ENCODE data around the gene LRRC42.
"Not testable (repeated sequence)": the region's sequence is repeated elsewhere in the genome, so short reads cannot be mapped to it uniquely, and the experiment has no call there.

The LRRC42 gene

GRCh38 chr1:53968125-53968513 lies 22.0 kb downstream of the LRRC42 start:
- Mint-ChIP-seq H3K27ac (no peak overlapping the region), H3K9me3 (no peaks in the 10 kb centered on the region), H3K4me3 (no peak overlapping the region), H3K4me1 (no peaks in the 10 kb centered on the region), H3K27me3 (no peaks in the 10 kb centered on the region), H3K36me3 (peaks cover 34 to 44% of the 10 kb centered on the region in 2 donors)
- DNase-seq (no peak), ATAC-seq (replicated peaks) (no peak)

GRCh38 chr1:53969323-53969722 lies 23.2 kb downstream of the LRRC42 start:
- not testable (repeated sequence) for ATAC-seq (replicated peaks); H3K4me1 Mint-ChIP-seq; H3K4me3 Mint-ChIP-seq; H3K27ac Mint-ChIP-seq; H3K9me3 Mint-ChIP-seq; DNase-seq; H3K27me3 Mint-ChIP-seq
- H3K36me3 Mint-ChIP-seq, result peaks cover 28 to 36% of the 10 kb centered on the region in 2 donors

GRCh38 chr1:53971718-53972117 lies 25.6 kb downstream of the LRRC42 start:
- no peaks in the 10 kb centered on the region for H3K27me3 Mint-ChIP-seq
- H3K4me1 Mint-ChIP-seq, result no peaks in the 10 kb centered on the region
- H3K27ac Mint-ChIP-seq, result no peak overlapping the region
- peaks cover 27 to 37% of the 10 kb centered on the region in 2 donors for H3K36me3 Mint-ChIP-seq
- ATAC-seq (replicated peaks), result no peak
- no peaks in the 10 kb centered on the region for H3K9me3 Mint-ChIP-seq
- no peak for DNase-seq
- no peak overlapping the region for H3K4me3 Mint-ChIP-seq

GRCh38 chr1:53975861-53976260 lies 29.7 kb downstream of the LRRC42 start:
- DNase-seq (no peak), ATAC-seq (replicated peaks) (no peak)
- no peaks in the 10 kb centered on the region for H3K27me3 Mint-ChIP-seq
- no peak overlapping the region for H3K27ac Mint-ChIP-seq
- no peak overlapping the region for H3K4me3 Mint-ChIP-seq
- H3K4me1 Mint-ChIP-seq, result peaks cover 7 to 8% of the 10 kb centered on the region in 2 donors
- peaks cover 17 to 19% of the 10 kb centered on the region in 2 donors for H3K36me3 Mint-ChIP-seq
- no peaks in the 10 kb centered on the region for H3K9me3 Mint-ChIP-seq

- Mint-ChIP-seq H3K4me3 (no peak overlapping the region), H3K4me1 (peaks cover 7 to 8% of the 10 kb centered on the region in 2 donors), H3K9me3 (no peaks in the 10 kb centered on the region), H3K36me3 (peaks cover 5 to 8% of the 10 kb centered on the region in 2 donors), H3K27ac (no peak overlapping the region), H3K27me3 (peaks cover 6 to 10% of the 10 kb centered on the region in 2 donors)
- DNase-seq, result peak; percentile 6
- peak; percentile 71 to 80 for ATAC-seq (replicated peaks)
Observed at GRCh38 chr1:53979712-53980450, 33.7 kb downstream of the LRRC42 start.

- Mint-ChIP-seq H3K9me3 (no peaks in the 10 kb centered on the region), H3K36me3 (no peaks in the 10 kb centered on the region), H3K4me3 (no peak overlapping the region), H3K27me3 (peaks cover 6 to 10% of the 10 kb centered on the region in 2 donors), H3K4me1 (peaks cover 7 to 8% of the 10 kb centered on the region in 2 donors), H3K27ac (no peak overlapping the region)
- ATAC-seq (replicated peaks) (no peak), DNase-seq (no peak)
Observed at GRCh38 chr1:53981220-53981619, 35.1 kb downstream of the LRRC42 start.

GRCh38 chr1:53982034-53982762 lies 36.0 kb downstream of the LRRC42 start:
- no peak for DNase-seq
- peaks cover 7 to 8% of the 10 kb centered on the region in 2 donors for H3K4me1 Mint-ChIP-seq
- H3K27me3 Mint-ChIP-seq, result peaks cover 6 to 10% of the 10 kb centered on the region in 2 donors
- H3K36me3 Mint-ChIP-seq, result no peaks in the 10 kb centered on the region
- H3K27ac Mint-ChIP-seq, result no peak overlapping the region
- H3K9me3 Mint-ChIP-seq, result no peaks in the 10 kb centered on the region
- H3K4me3 Mint-ChIP-seq, result no peak overlapping the region
- no peak for ATAC-seq (replicated peaks)

- Mint-ChIP-seq H3K27ac (no peak overlapping the region), H3K9me3 (no peaks in the 10 kb centered on the region), H3K4me1 (peaks cover 7 to 8% of the 10 kb centered on the region in 2 donors), H3K36me3 (no peaks in the 10 kb centered on the region), H3K4me3 (no peak overlapping the region), H3K27me3 (peaks cover 6 to 10% of the 10 kb centered on the region in 2 donors)
- ATAC-seq (replicated peaks) (no peak), DNase-seq (no peak)
Observed at GRCh38 chr1:53982763-53983104, 36.6 kb downstream of the LRRC42 start.

- Mint-ChIP-seq H3K4me1 (peaks cover 4 to 5% of the 10 kb centered on the region in 2 donors), H3K27ac (no peak overlapping the region), H3K9me3 (no peaks in the 10 kb centered on the region), H3K4me3 (no peak overlapping the region), H3K27me3 (peaks cover 6 to 10% of the 10 kb centered on the region in 2 donors), H3K36me3 (no peaks in the 10 kb centered on the region)
- ATAC-seq (replicated peaks), result no peak
- DNase-seq, result no peak
Observed at GRCh38 chr1:53984726-53985125, 38.6 kb downstream of the LRRC42 start.

GRCh38 chr1:53986458-53986857 lies 40.3 kb downstream of the LRRC42 start:
- H3K4me1 Mint-ChIP-seq, result no peaks in the 10 kb centered on the region
- H3K27me3 Mint-ChIP-seq, result peaks cover 6 to 7% of the 10 kb centered on the region in 2 donors
- DNase-seq (no peak), ATAC-seq (replicated peaks) (no peak)
- H3K4me3 Mint-ChIP-seq, result no peak overlapping the region
- no peaks in the 10 kb centered on the region for H3K9me3 Mint-ChIP-seq
- no peak overlapping the region for H3K27ac Mint-ChIP-seq
- H3K36me3 Mint-ChIP-seq, result no peaks in the 10 kb centered on the region

- Mint-ChIP-seq H3K9me3 (no peaks in the 10 kb centered on the region), H3K4me1 (no peaks in the 10 kb centered on the region), H3K27me3 (no peaks in the 10 kb centered on the region), H3K36me3 (no peaks in the 10 kb centered on the region), H3K4me3 (no peak overlapping the region), H3K27ac (no peak overlapping the region)
- ATAC-seq (replicated peaks) (no peak), DNase-seq (no peak)
Observed at GRCh38 chr1:53987880-53988279, 41.7 kb downstream of the LRRC42 start.

- ATAC-seq (replicated peaks) (no peak), DNase-seq (no peak)
- no peak overlapping the region for H3K27ac Mint-ChIP-seq
- H3K36me3 Mint-ChIP-seq, result no peaks in the 10 kb centered on the region
- no peaks in the 10 kb centered on the region for H3K27me3 Mint-ChIP-seq
- H3K9me3 Mint-ChIP-seq, result no peaks in the 10 kb centered on the region
- no peak overlapping the region for H3K4me3 Mint-ChIP-seq
- no peaks in the 10 kb centered on the region for H3K4me1 Mint-ChIP-seq
Observed at GRCh38 chr1:53992085-53992874, 46.1 kb downstream of the LRRC42 start.

- H3K27ac Mint-ChIP-seq; H3K36me3 Mint-ChIP-seq; DNase-seq; ATAC-seq (replicated peaks); H3K4me1 Mint-ChIP-seq; H3K4me3 Mint-ChIP-seq; H3K27me3 Mint-ChIP-seq; H3K9me3 Mint-ChIP-seq: not testable (repeated sequence)
Observed at GRCh38 chr1:53994516-53994915, 48.4 kb downstream of the LRRC42 start.

GRCh38 chr1:53995683-53996082 lies 49.5 kb downstream of the LRRC42 start:
- ATAC-seq (replicated peaks), result no peak
- Mint-ChIP-seq H3K4me3 (no peak overlapping the region), H3K4me1 (no peaks in the 10 kb centered on the region), H3K36me3 (no peaks in the 10 kb centered on the region), H3K27me3 (no peaks in the 10 kb centered on the region), H3K9me3 (no peaks in the 10 kb centered on the region), H3K27ac (no peak overlapping the region)
- DNase-seq, result no peak

Measured in stimulated activated naive B cell treated with anti-CD40 and anti-IgM and Interleukin-4, amounts not matched to agents 10 μg/mL and 1 μg/mL and 100 μg/mL, for 72 hours (primary cell).